HG03175 (cell line): Measurements from ENCODE around the gene TMEM38A.
"Not testable (repeated sequence)": the region's sequence is repeated elsewhere in the genome, so short reads cannot be mapped to it uniquely, and the experiment has no call there.

Source experiments
- ATAC-seq: cut with Tn5 transposase; IDR thresholded peaks from one replicate; pipeline ENCODE4 v1.9.1; 2021; ENCODE audit warnings: mild to moderate bottlenecking, moderate library complexity; ENCODE audit not compliant: unreplicated experiment

The TMEM38A gene

DNA sequence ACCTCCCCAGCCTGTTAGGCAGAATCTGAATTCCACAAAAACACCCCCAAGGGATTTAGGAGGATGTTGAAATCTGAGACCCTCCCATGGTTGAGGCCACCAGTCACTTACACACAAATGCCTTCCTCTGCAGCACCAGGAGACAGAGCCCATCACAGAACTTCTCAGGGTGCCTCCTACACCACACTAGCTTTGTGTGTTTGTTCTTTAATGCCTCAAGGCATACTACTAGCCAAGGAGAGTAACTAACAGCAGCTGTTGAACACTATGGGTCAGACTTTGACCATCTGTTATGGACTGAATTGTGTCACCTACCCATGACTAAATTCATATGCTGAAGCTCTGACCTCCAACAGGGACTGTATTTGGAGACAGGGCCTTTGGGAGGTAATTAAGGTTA lies 23.4 kb upstream of the TMEM38A start:
- no peak for ATAC-seq

DNA sequence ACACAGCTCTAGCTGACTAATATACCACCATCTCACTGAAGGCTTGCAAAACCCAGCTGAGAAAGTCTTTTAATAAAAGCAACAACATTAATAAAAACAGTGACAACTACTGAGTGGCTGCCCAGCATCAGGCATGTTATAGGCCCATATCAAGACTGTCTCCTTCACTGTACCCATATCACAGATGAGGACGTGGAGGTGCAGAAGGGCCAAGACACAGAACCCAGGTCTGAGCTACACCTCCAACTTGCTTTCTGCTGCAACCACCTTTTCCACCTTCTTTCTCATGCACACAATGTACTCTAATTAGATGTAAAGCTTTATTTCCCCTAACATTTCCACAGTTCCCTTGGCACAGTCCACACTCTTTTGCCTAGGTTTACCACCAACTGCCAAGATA lies 22.3 kb upstream of the TMEM38A start:
- ATAC-seq = no peak

DNA sequence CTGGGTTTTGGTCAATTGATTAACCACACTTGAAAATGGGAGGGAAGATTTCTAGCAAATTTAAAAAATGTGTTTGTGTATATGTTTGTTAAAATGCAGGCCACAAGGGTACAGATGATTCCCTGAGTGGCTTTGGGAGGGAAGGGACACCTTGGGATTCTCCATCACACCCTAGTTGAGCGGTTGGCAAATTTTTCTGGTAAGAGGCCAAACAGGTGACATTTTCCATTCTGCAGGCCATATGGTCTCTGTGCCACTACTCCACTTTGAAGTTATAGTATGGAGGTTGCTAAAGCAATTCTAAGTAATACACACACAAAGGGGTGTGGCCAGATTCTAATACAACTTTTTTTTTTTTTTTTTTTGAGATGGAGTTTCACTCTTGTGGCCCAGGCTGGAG lies 20.0 kb upstream of the TMEM38A start:
- no peak for ATAC-seq

DNA sequence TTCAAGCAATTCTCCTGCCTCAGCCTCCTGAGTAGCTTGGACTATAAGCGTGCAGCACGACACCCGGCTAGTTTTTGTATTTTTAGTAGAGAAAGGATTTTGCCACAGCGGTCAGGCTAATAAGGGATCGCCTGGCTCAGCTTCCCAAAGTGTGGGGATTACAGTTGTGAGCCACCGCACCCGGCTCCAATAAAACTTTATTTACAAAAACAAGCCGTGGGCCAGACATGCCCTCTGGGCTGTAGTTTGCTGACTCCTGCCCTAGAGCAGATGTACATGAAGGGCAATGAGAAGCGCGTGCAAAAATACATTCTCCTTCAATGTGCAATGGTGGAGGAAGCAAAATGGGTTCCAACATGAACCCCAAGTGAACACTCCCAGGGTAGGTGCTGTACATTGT lies 19.2 kb upstream of the TMEM38A start:
- ATAC-seq = no peak

DNA sequence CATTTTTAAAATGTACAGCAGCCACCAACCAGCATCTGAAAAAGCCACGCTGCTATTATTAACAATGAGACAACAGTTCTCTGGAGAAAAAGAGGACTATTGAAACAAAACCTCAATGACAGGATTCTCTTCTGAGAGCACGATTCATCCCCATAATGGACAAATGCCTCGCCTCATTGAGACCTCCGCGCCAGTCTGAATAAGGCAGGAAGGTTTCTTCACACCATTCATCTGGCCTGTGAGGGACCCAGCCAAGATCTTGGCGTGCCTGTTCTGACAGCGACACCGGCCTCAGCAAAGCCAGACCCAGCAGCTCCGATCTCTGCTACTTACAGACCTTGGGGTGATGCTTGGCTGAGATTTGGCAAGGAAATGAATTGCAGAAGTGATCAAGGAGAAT lies 15.8 kb upstream of the TMEM38A start:
- ATAC-seq = no peak

DNA sequence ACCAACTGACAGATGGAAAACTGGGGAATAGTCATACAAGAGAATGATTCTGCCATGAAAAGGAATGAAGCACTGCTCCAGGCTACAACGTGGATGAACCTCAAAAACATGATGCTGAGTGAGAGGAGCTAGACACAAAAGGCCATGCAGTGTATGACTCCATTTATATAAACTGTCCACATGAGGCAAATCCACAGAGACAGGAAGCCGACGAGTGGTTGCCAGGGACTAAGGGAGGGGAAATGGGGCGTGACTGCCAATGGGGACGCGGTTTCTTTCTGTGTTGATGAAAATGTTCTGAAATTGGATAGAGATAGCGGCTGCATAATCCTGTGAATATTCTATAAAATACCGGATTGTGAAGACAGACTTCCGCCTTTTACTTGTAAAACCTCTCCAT lies 11.2 kb upstream of the TMEM38A start:
- no peak for ATAC-seq

DNA sequence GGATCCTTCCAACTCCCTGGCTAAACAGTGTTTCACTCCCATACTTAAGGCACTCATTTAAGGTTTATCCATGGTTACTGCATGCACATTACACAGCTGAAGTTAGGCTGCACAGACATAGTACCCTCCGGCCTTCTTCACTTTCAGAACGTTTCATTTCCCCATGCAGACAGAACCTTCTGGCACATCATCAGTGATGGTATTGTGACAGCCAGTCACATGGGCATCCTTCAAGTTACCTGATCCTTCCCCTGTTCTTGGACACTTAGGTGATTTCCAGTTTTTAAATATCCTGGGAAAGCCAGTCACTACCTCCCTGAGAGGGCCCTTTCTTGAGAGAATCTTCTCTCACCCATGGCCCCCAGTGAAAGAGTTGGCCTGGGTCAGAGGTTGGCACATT lies 10.1 kb upstream of the TMEM38A start:
- no peak for ATAC-seq

DNA sequence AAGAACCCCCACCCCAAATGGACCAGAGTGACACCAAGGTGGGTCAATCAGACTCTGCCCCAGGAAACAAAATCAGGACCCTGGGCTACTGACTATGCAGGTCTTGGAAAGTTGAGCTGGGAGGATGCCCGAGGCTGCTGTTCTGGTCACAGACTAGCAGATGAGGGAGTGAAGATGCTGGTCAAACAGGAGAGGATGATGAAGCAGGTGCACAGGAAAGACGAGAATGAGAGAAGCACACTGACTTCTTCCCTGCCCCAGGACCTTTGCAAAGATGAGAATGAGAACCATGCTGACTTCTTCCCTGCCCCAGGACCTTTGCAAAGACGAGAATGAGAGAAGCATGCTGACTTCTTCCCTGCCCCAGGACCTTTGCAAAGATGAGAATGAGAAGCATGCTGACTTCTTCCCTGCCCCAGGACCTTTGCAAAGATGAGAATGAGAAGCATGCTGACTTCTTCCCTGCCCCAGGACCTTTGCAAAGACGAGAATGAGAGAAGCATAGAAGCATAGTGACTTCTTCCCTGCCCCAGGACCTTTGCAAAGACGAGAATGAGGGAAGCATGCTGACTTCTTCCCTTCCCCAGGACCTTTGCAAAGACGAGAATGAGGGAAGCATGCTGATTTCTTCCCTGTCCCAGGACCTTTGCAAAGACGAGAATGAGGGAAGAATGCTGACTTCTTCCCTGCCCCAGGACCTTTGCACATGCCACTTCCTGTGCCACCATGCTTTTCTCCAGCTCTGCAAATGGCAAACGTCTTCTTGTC lies 9.3 kb upstream of the TMEM38A start:
- not testable (repeated sequence) for ATAC-seq

DNA sequence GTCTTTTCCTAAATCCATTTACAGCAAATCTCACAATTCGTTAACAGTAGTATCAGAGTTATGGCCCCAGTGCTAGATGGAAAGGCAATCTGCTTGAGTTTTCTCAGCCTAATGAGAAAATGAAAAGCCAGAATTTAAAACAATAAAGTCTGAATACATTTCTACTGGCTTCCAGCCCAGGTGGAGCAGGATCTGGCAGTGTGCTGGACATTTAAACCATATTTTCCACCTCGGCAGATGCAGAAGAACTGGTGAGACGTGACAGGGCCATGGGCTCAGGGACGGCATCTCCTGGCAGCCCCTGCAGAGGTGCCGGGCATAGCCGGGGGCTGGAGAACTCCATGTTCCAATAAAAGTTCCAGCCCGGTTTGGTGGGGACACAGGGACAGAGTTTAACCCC lies 8.1 kb upstream of the TMEM38A start:
- no peak for ATAC-seq

DNA sequence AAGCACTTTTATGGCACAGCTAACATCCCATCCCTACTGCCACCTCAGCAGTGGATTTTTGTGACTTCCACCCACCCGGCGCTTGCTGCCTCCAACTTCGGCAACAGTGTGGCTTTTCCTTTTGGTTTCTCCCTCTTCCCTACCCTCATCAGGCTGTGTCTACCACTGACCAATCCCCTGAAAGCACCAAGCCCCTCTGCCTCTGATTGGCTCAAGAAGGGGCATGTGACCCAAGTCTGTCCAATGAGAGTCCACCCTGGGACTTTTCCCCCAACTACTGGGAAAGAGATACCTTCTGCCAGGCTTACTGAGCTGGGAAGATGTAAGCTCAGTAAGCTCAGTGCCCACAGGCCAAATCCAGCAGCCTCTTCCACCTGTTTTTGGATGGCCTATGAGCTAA lies 6.8 kb upstream of the TMEM38A start:
- ATAC-seq = no peak

DNA sequence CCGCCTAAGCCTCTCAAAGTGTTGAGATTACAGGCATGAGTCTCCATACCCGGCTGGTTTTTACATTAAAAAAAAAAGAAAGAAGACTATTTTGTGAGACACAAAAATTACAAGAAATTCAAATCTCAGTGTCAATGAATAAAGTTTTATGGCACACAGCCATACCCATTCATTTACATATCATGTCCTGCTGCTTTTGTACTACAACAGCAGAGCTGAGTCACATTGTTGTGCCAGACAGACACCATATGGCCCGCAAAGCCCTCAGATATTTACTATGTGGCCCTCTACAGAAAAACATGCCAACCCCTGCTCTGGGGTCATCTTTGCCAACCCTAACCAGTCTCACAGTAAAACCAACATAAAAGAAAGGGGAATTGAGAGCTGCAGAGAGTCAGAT lies 6.3 kb upstream of the TMEM38A start:
- ATAC-seq = no peak

DNA sequence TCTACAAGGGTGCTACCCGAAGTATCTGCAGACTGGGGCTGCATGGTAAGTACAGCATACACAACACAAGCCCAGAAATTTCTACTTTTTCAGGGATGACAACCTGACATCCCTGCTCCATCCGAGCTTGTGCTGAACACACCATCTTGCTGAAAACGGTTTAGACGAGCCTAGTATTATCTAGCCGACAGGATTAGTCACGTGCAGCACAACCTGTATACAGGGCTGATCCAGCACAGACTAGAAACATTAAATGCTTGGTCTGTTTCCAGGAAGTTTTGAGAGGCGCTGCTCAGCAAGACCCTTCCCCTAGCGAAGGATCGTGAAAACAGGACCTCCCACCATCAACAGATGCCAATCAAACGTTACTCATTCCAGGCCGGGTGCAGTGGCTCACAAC lies 5.2 kb upstream of the TMEM38A start:
- no peak for ATAC-seq

DNA sequence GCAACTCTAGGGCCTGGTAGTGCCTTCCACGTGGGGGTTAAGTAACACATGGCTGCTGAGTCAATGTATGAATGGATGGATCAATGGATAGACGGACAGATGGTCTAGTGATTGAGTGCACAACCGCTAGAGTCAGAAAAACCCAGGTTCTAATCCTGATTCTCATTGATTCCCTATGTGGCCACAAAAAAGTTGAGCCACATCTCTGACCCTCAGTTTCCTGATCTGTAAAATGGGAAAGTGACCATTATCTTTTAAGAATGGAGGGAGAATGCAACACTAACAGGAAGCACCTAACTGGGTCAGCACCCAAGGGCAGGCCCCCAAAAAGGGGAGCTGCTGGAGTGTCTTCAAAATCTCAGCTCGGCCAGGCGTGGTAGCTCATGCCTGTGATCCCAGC lies 3.6 kb upstream of the TMEM38A start:
- ATAC-seq = no peak

DNA sequence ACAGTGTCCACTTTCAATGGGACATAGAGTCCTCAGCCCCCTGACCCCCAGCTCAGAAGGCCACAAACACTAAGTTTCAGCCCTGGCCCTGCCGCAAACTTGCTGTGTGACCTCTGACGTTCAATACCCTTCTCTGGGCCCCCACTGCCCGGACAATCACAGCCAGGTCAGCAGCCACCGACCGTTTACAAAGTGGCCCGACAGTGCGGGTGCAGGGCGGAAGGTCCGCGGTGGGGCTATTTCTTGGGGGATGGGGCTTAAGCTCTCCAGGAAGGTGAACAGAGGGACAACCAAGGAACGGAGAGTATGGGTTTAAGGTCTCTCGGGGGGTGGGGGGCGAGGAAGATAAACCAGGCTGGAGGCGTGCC lies 1.5 kb upstream of the TMEM38A start:
- no peak for ATAC-seq

DNA sequence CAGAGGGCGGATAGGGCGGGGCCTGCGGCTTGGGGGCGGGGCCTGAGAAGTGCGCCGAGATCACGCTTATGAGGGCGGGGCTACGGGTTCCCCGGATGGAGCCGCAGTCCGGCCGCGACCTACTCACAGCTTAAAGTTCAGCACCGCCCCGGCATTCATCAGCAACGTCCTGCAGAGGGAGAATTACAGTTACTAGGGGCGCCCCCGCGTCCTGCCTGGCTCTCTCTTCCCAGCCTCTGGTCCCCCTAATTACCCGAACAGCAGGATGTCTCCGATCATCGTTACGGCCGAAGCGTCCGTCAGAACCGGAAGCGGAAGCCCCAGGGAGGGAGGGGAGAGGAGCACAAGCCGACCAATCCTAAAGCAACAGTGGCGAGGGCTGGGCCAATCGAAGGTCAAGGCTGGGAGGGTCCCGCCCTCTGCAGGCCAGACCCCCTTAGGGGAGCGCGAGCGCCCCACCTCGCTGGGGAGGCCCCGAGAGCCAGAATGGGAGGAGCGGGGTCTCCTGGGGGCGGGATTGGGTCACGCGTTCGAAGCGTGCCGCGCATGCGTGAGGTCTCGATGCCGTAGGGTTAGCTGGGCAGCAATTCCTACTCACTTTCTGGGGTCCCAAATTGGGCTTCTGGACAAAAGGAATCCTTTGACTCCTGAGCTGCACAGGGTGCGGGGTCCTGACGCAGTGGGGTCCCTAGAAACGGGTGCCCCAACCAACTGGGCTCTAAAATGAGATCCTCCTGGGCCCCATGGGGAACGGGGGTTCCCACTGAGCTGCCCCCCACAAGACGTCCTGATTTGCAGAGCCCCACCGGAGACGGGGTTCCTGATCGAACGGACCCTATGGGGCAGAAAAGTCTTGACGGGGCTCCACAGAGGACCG lies 869 bp upstream of the TMEM38A start, which contains the start of gene SMIM7:
Gene SMIM7 (minus strand): TSS at position 313 of the 877 bp plus-strand sequence. CDS start 34 bp downstream, at position 279.
- peak; percentile 93 for ATAC-seq

DNA sequence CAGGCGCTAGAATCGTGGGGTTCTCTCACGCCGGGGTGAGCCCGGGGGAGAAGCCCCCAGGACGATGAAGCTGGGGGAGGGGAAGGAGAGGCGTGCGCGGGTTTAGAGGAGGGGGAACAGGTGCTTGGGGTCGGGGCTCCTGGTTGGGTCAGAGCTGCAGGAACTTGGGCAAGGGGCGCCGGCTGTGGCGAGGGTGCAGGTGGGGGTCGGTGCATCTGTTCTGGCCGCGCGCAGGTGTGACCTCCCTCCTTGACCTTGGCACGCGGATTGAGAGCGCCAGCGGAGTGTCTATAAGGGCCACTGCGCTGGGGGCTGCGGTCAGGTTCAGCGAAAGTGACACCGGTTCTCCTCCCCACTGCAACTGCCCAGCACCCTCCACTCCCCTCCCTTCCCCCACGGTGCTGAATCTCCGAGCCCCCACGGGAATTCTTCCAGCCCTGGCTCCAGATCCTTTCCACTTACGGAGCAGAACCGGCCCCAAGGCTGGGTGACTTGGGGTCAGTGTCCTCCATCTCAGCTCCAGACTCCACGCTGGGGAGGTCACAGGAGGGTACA lies 618 bp downstream of the TMEM38A start:
- ATAC-seq = no peak

DNA sequence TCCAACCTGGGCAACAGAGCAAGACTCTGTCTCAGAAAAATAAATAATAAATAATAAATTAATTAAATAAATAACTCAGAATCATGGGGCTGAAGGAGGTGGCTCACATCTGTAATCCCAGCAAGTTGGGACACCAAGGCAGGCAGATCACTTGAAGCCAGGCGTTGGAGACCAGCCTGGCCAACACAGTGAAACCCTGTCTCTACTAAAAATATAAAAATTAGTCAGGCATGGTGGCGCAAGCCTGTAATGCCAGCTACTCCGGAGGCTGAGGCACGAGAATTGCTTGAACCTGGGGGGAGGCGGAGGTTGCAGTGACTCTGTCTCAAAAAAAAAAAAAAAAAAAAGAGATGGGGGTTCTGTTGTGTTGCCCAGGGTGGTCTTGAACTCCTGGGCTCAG lies 7.2 kb downstream of the TMEM38A start:
- no peak for ATAC-seq

DNA sequence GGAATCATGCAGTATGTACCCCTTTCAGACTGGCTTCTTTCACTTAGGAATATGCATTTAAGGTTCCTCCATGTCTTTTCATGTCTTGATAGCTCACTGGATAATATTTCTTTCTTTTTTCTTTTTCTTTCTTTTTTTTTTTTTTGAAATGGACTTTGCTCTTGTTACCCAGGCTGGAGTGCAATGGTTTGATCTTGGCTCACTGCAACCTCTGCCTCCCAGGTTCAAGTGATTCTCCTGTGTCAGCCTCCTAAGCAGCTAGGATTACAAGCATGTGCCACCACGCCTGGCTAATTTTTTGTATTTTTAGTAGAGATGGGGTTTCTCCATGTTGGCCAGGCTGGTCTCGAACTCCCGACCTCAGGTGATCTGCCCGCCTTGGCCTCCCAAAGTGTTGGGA lies 7.8 kb downstream of the TMEM38A start:
- ATAC-seq = not testable (repeated sequence)

DNA sequence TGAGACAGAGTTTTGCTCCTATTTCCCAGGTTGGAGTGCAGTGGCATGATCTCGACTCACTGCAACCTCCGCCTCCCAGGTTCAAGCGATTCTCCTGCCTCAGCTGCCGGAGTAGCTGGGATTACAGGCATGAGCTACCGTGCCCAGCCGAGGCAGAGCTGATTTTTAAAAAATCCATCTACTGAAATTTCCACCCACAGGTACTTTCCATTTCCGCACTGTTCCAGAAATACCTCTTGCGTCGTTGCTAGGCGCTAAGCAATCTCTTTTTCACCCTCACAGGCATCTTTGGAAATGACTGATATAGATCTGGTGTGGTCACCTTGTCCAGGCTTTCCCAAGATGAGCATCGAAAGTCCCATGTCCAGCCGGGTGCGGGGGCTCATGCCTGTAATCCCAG lies 9.4 kb downstream of the TMEM38A start:
- ATAC-seq = no peak

DNA sequence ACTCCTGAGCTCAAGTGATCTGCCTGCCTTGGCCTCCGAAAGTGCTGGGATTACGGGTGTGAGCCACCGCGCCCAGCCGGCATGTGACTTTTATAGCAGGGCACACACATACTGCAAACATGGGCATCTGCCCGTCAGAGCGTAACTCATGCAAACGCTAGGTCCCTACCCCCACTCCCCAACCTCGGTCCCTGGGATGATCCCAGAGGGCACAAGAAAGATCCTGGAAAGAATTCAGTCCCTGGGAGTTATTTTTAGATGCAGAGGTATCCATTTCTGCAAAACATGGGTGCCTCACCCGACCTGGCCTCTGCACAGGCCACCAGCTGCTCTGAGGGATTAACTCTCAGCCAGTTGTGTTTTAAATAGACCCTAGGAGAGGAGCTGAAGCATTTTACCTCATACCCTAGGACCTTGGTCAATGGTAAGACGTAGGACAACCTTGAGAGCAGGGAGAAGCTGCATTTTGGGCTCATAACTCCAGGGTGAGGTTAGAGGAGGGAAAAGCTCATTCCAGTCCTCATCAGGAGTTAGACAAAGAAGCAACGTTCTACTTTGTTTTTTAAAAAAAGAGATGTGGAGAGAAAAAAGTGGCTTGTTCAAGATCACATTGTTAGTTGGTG lies 10.8 kb downstream of the TMEM38A start:
- no peak for ATAC-seq

DNA sequence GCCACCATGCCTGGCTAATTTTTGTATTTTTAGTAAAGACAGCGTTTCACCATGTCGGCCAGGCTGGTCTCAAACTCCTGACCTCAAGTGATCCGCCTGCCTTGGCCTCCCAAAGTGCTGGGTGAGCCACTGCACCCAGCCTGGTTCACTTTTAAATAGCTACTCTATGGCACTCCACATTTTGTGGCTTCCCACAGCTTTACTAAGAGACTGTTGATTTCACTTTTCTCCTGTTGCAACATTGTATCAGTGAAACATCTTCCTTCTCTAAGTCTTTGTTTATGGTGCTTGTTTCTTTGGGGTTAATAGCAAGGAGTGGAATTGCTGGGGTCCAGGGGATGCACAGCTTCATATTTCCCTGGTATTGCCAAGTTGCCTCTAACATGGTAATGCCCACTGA lies 12.3 kb downstream of the TMEM38A start:
- no peak for ATAC-seq
